Measurements from ENCODE around the gene TRIM45. TPM values are rescaled to one million over a fixed set of nuclear protein-coding genes. Genes with fewer than 3 reads are reported as not detected.

The TRIM45 gene
- total RNA-seq, 6 donors from 2014 or later: 0.30 to 7.3 (median 2.3) TPM

GRCh38 chr1:117135329-117135728, 13.8 kb upstream of the TRIM45 start:
- H3K4me1 ChIP-seq: no peaks in the 10 kb centered on the region
- H3K36me3 ChIP-seq: no peaks in the 10 kb centered on the region
- no peak for DNase-seq
- H3K27ac ChIP-seq: no peak overlapping the region
- no peak for ATAC-seq (ENCODE audit: low FRiP score in 2 of 2)
- no peak overlapping the region for H3K4me3 ChIP-seq
- 84 to 87% methylated on average over 2 of the region's 2 CpGs for WGBS, 2 donors
- no peaks in the 10 kb centered on the region for H3K9me3 ChIP-seq
- TF ChIP-seq EP300 (IDR thresholded peaks at IDR 0.05) (no peak), CTCF (IDR thresholded peaks at IDR 0.05) (no peak), POLR2AphosphoS5 (IDR thresholded peaks at IDR 0.05) (no peak), POLR2A (IDR thresholded peaks at IDR 0.05) (no peak)
- no peaks in the 10 kb centered on the region for H3K27me3 ChIP-seq

GRCh38 chr1:117130526-117130925, 9.0 kb upstream of the TRIM45 start:
- no peak overlapping the region for H3K4me3 ChIP-seq
- H3K9me3 ChIP-seq: no peaks in the 10 kb centered on the region
- no peak overlapping the region for H3K27ac ChIP-seq
- ATAC-seq (ENCODE audit: low FRiP score in 2 of 2) (no peak), DNase-seq (no peak)
- TF ChIP-seq CTCF (IDR thresholded peaks at IDR 0.05) (no peak), POLR2AphosphoS5 (IDR thresholded peaks at IDR 0.05) (no peak), EP300 (IDR thresholded peaks at IDR 0.05) (no peak), POLR2A (IDR thresholded peaks at IDR 0.05) (no peak)
- 86 to 91% methylated on average over 4 of the region's 4 CpGs for WGBS, 2 donors
- peaks cover 0 to 17% (median 11%) of the 10 kb centered on the region in 4 donors for H3K4me1 ChIP-seq
- no peaks in the 10 kb centered on the region for H3K27me3 ChIP-seq
- H3K36me3 ChIP-seq: no peaks in the 10 kb centered on the region

GRCh38 chr1:117128323-117129079, 7.0 kb upstream of the TRIM45 start:
- no peak overlapping the region for H3K4me3 ChIP-seq
- no peak for DNase-seq
- H3K27me3 ChIP-seq: no peaks in the 10 kb centered on the region
- no peak overlapping the region for H3K27ac ChIP-seq
- no peaks in the 10 kb centered on the region for H3K36me3 ChIP-seq
- TF ChIP-seq POLR2A (IDR thresholded peaks at IDR 0.05): no peak
- no peak for TF ChIP-seq EP300 (IDR thresholded peaks at IDR 0.05)
- TF ChIP-seq CTCF (IDR thresholded peaks at IDR 0.05): peak in 4 of 6 experiments; percentile 14 to 43 (median 28)
- H3K4me1 ChIP-seq: peaks cover 0 to 17% (median 11%) of the 10 kb centered on the region in 4 donors
- peak in 1 of 2 donors; percentile 57 for ATAC-seq (ENCODE audit: low FRiP score in 2 of 2)
- WGBS, 2 donors: 23 to 25% methylated on average over 5 of the region's 5 CpGs
- H3K9me3 ChIP-seq: no peaks in the 10 kb centered on the region

- ATAC-seq (ENCODE audit: low FRiP score in 2 of 2): peak; percentile 68 to 88
- TF ChIP-seq EP300 (IDR thresholded peaks at IDR 0.05) (peak in 1 of 4 donors; percentile 73), POLR2AphosphoS5 (IDR thresholded peaks at IDR 0.05) (peak in 1 of 2 donors; percentile 17), CTCF (IDR thresholded peaks at IDR 0.05) (no peak)
- no peaks in the 10 kb centered on the region for H3K9me3 ChIP-seq
- H3K4me1 ChIP-seq: peaks cover 0 to 17% (median 11%) of the 10 kb centered on the region in 4 donors
- H3K36me3 ChIP-seq: no peaks in the 10 kb centered on the region
- H3K27me3 ChIP-seq: no peaks in the 10 kb centered on the region
- peak in 1 of 2 donors; percentile 63 for DNase-seq
- no peak overlapping the region for H3K4me3 ChIP-seq
- H3K27ac ChIP-seq: no peak overlapping the region
Observed at GRCh38 chr1:117127795-117128194, 6.2 kb upstream of the TRIM45 start.

GRCh38 chr1:117124661-117125060, 3.1 kb upstream of the TRIM45 start:
- no peak for TF ChIP-seq CTCF (IDR thresholded peaks at IDR 0.05)
- TF ChIP-seq POLR2A (IDR thresholded peaks at IDR 0.05): no peak
- TF ChIP-seq EP300 (IDR thresholded peaks at IDR 0.05): no peak
- no peak for TF ChIP-seq POLR2AphosphoS5 (IDR thresholded peaks at IDR 0.05)
- H3K36me3 ChIP-seq: no peaks in the 10 kb centered on the region
- H3K4me3 ChIP-seq: no peak overlapping the region
- H3K27me3 ChIP-seq: no peaks in the 10 kb centered on the region
- peaks cover 6 to 28% (median 20%) of the 10 kb centered on the region in 4 donors for H3K4me1 ChIP-seq
- no peak overlapping the region for H3K27ac ChIP-seq
- 38 to 93% methylated on average over 1 of the region's 1 CpG for WGBS, 2 donors
- no peaks in the 10 kb centered on the region for H3K9me3 ChIP-seq
- no peak for ATAC-seq (ENCODE audit: low FRiP score in 2 of 2)
- no peak for DNase-seq

All from upper lobe of left lung (tissue), 6 donors.